ENCODE results near the gene HIC2.
"Not testable (repeated sequence)": the region's sequence is repeated elsewhere in the genome, so short reads cannot be mapped to it uniquely, and the experiment has no call there.

HIC2 gene

GRCh38 chr22:21497984-21498383 lies 80.8 kb downstream of the HIC2 start:
- not testable (repeated sequence) for DNase-seq

- not testable (repeated sequence) for DNase-seq
Observed at GRCh38 chr22:21498489-21498888, 81.3 kb downstream of the HIC2 start.

- not testable (repeated sequence) for DNase-seq
Observed at GRCh38 chr22:21499623-21500506, 82.7 kb downstream of the HIC2 start.
